WI38 (cell line): ENCODE measurements around the gene MXD4.

Source experiments
- H3K4me3 ChIP-seq: 2 replicates; pipeline ENCODE4 v1.5.1; 2011; ENCODE audit warnings: low read depth, mild to moderate bottlenecking, control low read depth, low read length
- TF ChIP-seq, protein P1 (sequence below): IDR thresholded peaks from 2 replicates; pipeline ENCODE4 v1.5.1; 2012; ENCODE audit warnings: low read depth, mild to moderate bottlenecking, control low read depth, low read length

MXD4 gene

DNA sequence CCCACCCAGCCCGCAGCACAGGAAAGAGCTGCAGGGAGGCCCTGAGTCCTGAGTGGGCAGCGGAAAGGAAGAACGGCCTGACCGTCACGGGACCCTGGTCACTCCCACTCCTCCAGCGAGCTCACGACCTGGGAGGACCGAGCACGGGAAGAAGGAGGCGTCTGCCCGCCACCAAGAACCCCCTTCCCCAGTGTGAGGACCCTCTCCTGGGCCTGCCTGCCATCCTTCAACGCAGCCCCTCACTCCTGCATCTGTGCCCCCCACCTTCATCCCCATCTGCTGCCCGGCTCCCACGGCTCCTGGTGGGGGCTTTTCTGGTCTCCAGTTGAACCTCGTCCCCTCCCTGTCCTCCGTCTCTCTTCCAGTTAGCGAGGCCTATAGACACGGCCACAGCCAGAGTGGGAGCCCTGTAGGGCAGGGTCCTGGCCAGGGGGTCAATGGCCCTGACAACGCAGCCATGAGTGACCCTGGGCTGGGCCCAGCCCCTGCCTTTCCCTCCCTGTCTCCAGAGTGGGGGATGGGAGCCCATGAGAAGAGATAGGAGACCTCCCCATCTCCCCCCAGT is 41.3 kb upstream of the MXD4 start:
- H3K4me3 ChIP-seq: no peak overlapping the region
- TF ChIP-seq, protein P1, sequence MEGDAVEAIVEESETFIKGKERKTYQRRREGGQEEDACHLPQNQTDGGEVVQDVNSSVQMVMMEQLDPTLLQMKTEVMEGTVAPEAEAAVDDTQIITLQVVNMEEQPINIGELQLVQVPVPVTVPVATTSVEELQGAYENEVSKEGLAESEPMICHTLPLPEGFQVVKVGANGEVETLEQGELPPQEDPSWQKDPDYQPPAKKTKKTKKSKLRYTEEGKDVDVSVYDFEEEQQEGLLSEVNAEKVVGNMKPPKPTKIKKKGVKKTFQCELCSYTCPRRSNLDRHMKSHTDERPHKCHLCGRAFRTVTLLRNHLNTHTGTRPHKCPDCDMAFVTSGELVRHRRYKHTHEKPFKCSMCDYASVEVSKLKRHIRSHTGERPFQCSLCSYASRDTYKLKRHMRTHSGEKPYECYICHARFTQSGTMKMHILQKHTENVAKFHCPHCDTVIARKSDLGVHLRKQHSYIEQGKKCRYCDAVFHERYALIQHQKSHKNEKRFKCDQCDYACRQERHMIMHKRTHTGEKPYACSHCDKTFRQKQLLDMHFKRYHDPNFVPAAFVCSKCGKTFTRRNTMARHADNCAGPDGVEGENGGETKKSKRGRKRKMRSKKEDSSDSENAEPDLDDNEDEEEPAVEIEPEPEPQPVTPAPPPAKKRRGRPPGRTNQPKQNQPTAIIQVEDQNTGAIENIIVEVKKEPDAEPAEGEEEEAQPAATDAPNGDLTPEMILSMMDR: no peak

DNA sequence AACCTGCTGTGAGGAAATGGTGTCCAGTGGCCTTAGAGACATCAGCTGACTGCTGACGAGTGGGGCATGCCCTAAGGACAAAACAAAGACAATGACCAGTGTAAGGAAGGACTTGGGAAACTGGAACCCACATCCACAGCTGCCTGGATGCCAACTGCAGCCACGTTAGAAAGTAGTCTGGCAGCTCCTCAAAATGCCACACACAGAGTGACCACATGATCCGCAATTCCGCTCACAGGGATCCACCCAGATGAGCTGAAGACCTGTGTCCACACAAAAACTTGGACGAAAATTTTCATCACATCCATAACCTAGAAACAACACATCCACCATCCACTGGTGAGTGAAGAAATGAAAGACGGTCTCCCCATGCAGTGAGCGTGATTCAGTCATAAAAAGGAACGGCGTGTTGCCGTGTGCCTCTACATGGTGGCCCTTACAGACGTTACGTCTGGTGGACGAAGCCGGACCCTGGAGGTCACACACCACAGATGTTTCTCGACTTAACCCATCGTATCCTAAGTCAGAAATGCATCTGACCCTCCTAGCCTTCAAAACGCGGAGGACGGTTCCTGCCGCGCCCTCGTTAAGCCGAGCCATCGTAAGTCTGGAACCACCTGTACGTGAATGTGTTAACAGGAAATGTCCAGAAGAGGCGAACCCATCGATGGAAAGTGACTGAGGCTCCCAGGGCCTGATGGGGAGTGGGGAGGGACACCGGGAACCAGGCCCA is 40.6 kb upstream of the MXD4 start:
- H3K4me3 ChIP-seq: no peak overlapping the region
- TF ChIP-seq, protein P1: no peak

DNA sequence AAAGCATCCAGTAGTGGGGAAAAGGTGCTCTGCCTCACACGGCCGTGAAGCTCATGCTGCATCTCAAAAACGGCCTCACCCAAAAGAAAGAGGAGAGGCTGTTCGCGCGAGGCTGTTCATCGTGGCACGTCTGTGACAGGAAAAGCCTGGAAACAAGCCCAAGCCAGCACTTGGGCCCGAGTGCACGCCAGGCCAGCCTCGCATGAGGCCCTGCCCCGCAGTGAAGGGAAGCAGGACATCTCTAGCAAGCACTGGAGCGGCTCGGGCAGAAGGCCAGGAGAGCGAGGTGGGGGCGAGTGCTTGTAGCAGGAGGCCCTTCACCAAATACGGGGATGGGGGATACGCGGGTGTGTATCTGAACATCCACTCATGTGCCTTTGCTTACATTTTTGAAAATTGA is 39.9 kb upstream of the MXD4 start:
- TF ChIP-seq, protein P1: no peak
- no peak overlapping the region for H3K4me3 ChIP-seq

DNA sequence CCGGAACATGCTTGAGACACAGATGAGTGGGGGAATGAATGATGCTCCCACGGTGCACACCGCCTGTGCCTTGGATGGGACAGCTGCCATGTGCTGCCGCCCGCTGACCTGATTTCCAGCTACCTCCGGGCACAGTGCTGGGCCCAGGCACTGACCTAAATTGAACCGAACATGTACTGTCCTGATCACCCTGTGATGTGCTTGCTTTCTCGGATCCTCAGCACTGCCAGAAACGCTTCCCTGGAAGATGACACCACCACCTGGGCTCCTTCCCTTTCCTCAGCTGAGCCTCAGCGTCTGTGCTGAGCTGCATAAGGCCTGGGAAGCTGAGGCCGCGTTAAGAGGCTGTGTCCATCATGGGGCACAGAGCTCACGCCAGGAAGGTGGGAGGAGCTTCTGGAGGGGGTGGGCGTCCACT is 39.3 kb upstream of the MXD4 start:
- H3K4me3 ChIP-seq: no peak overlapping the region
- TF ChIP-seq, protein P1: no peak

DNA sequence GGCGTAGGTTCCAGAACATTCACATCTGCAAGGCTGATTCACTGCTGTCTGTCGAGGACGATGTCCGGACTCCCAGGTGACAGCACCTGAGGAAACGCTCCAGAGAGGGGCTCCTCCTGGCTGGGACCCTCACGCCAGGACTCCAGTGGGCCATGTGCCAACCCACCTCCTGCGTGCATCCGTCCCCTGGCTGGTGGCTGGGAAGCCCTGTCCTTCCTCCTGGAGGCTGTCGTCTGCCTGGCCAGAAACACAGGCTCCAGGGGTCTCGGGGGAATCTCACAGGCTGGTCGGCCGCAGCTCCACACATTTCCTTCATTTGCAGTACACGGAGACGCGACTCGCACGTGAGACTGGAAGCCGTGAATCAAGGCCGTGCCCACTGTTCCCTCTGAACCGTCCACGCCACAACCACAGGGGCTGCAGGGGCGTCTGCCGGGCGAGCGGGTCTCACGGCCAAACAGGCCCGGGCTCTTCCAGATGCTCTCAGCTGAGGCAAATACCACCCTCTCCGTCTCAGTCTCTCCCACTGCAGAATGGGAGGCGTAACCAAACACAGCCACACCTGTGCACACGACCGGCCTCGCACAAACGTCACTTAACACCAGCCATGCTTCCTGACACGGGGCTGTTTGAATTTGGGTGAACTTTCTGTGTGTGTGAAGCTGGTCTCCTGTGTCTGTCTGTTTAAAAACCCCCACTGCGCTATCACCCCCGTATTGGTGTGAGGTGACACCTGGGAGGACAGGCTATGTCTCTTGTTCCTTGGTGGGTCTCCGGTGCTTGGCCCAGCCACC is 38.7 kb upstream of the MXD4 start:
- no peak overlapping the region for H3K4me3 ChIP-seq
- TF ChIP-seq, protein P1: no peak

DNA sequence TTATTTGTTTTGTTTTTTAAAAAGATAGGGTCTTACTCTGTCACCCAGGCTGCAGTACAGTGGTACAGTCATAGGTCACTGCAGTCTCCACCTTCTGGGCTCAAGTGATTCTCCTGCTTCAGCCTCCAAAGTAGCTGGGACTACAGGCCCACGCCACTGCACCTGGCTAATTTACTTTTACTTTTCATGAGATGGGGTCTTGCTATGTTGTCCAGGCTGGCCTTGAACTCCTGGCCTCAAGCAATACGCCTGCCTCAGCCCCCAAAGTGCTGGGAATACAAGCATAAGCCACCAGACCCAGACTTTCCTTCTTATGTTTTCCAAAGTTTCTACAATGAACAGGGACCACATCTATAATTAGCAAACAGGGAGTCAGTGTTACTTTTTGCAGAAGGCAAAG is 37.9 kb upstream of the MXD4 start:
- TF ChIP-seq, protein P1: no peak
- H3K4me3 ChIP-seq: no peak overlapping the region

DNA sequence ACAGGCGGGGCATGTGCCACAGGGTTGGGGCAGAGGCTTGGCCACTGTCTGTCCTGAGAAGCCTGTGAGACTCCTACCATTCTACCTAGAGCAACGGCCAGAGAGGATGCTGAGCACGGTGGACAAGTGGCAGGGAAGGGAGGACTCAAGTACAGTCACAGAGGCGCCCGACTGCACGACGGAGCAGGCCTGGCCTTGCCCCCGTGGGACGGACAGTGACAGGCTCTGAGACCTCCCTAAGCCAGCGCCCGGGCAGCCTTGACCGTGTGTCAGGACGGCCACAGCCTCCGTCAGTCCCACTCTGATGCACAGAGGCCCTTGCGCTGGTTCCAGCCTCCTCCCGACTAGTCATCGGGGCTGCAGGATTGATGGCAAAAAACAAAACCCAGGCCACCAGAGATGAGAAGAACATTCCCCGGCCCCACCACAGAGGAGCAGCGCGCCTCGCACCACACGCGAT is 36.7 kb upstream of the MXD4 start:
- TF ChIP-seq, protein P1: no peak
- no peak overlapping the region for H3K4me3 ChIP-seq
